Endometrial microvascular endothelial cells (primary cell): ENCODE results near the gene GBX1. TPM values are rescaled to one million over a fixed set of nuclear protein-coding genes. Genes with fewer than 3 reads are reported as not detected.

ENCODE experiments used
- in situ Hi-C: cut with HindIII; loops from 2 replicates; pipeline ENCODE4 v1.10.0; 2017; ENCODE audit warnings: low sequenced_read_pairs, low pct_unique_long_range_greater_than_20kb; ENCODE audit errors: inconsistent ontology term
- total RNA-seq: library from RNA; depleted of rRNA; stranded (reverse); fragments of >200 nt; gene quantifications from one replicate; pipeline ENCODE4 v1.2.3, GENCODE V29; 2015; ENCODE audit errors: inconsistent ontology term

Gene GBX1
- total RNA-seq, 1 donor from 2014 or later, result not detected

DNA sequence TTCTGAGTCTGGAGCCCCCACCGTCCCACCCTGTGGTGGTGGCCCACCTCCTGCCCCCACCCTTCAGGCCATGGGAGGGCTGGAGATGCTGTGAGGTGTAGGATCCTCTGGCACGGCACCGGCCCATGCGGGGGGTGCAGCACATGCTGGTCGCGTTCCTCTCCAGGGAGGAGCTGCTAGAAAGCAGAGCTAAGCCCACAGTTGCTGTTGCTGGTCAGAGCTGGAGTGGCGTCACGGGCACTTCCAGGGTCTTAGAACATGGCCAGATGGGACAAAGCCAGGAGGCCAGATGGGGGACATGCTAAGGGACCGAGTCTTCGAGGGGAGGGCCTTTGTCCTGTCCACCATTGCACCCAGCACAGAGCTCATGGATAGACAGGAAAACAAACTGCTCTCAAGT, 59.6 kb downstream of the GBX1 start:
- in situ Hi-C loops, result no loop called here

DNA sequence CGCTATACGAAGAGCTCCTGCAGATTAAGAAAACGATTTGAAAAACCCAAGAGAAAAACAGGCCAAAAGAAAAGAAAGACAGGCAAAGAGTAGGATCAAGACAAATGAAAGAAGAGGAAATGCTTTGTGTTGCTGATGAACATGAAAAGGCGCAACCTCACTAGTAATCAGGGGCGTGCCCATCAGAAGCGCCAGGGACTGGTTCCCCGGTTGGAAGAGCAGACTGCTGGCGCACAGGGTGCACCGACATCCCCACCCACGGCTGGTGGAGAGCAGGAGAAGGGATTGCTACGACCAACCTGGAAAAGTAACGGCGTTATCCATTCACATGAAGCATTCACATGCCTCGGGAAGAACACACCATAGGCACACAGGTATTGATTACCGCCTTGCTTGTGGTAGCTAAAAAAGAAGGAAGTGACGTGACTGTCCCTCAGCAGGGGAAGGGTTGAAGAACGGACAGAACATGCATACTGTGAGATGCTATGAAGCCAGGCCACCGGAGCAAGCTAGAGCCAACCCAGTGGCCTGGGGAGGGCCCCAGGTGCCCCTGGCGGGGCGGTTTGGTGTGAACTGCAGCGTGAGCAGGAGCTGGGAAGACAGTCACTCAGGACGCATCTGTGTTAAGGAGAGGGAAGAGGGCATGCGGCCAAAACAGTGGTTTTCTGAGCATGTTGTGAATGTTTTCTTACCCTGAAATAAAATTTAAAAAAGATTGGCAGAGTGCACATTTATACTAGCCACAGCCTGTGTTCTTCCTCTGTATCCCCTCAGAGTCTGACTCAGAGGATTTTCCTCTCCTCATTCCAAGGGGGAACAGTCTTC, 62.9 kb downstream of the GBX1 start:
- in situ Hi-C loops, result no loop called here

DNA sequence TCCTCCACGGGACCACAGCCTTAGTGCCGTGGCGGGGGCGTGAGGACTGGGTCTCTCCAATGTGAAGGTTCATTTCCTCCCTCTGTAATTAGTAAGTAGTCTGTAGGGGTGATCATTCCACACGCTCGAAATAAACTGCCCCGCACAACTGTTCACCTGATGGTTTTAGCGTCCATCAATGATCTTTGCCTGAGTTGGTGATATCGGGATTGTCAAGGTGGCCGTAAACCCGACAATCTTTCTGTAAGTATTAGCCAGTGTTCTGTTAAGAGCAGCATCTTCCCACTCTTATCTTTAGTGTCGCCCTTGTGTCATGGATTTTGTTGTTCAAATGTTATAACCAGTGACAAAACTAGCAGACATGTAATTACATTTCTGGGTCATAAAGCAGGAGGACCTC, 63.5 kb downstream of the GBX1 start:
- in situ Hi-C loops, result no loop called here

DNA sequence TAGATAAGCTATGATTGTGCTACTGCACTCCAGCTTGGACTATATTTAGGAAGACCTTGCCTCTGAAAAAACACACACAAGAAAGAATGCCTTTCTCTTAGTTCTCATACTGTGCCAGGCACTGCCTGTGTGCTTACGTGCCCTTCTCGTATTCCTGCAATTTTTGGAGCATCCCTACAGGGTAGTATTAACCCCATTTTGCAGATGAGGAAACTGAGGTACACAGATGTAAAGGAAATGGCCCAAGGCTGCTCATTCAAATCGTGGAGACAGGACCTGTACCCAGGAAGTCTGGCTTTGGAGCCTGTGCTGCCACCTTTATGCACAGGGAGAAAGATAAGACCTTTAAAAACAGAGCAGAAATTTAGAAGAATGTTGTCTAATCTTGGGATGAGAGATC, 64.5 kb downstream of the GBX1 start:
- in situ Hi-C loops, result no loop called here

DNA sequence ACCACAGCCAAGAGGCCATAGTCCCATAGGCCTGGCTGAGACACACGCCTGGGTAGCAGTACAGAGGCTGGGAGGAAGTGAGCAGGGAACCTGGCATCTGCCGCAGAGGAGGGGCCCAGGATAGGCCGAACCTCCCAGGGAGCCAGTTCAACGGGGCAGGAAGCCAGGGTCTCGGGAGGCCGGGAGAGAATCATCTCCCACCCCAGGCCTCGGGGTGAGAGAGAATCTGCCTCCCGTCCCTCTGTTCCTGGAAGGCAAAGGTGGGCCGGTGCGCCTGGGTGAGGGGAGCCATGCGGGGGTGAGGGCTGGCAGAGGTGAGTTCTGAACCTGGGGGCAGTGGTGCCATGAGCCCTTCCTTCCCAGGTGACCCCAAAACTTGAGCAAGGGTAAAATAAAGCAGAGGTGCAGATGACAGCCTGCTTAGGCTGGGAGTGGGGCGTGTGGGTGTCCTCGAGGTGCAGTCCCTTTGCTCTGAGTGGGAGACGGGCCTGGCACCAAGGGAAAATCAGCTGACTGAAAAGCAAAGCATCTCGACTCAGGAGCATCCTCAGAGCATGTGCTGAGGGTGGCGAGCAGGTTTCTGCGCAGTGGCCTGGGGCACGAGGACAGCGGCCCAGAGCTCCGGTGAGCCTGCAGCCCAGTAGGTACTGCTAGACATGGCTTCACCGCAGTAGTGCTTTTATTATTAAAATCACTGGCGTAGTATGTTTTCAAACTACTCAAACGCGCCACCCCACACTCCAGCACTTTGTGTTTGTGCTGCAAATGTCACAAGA, 65.7 kb downstream of the GBX1 start:
- in situ Hi-C loops, result no loop called here

DNA sequence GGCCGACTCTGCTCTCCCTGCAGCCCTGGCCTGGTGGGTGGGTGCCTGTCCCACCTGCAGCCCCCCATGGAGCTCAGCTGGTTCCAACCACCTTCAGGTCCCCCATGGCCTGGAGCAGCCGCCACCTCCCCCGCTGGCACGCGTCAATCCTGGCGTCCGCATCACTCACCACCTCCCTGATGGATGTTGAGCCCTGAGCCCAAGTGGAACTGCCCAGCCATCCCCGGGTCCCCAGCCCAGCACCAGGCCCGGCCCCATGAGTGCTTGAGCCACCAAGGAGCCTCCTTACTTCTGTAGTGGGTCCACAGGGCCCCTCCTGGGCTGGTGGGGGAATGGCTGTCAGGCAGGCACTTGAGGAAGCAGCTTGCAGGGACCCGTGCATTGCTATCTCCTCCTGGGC, 66.6 kb downstream of the GBX1 start:
- in situ Hi-C loops, result no loop called here

DNA sequence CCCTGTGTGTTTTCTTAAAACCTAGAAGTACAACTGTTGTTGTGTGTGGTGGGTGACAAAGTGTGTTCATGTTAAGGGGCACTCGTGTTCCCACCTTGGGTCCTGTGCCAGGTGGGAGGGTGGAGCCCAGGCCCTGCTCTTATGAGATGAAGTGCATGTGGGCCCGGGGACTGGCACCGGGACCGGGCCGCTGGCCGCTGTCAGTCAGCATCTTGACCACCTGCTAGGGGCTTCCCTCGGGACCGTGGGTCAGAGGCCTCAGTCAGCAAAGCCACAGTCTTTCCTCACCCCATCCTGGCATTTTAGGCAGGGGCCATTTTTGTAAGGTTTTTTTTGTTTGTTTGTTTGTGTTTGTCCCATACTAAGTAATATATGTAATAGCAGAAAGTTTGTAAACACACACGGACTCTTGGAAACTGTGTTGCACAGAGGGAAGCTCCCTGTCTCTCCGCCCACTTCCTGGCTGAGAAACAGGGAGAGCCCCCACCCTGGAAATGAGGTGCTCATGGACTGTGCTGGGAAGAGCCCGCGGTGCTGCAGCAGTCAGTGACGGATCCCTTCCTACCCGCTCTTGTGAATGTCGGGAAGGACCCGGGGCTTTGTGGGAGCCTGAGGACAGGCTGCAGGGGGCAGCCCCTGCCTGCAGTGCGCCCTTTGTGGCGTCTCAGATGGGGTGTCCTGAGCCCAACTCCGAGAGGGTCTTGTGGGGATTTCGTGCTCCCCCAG, 67.8 kb downstream of the GBX1 start:
- in situ Hi-C loops, result no loop called here

Other genes with a start within 250 kb of the GBX1 start
- gene KCNH2, start 189.4 kb downstream of the GBX1 start, total RNA-seq, result not detected
- gene NOS3, start 176.7 kb downstream of the GBX1 start, total RNA-seq, result 37.4 TPM
- gene ATG9B, start 143.2 kb downstream of the GBX1 start, total RNA-seq, result not detected
- gene ABCB8, start 139.2 kb downstream of the GBX1 start, total RNA-seq, result 53.2 TPM
- gene ASIC3, start 119.2 kb downstream of the GBX1 start, total RNA-seq, result 0.56 TPM
- gene CDK5, start 109.8 kb downstream of the GBX1 start, total RNA-seq, result 10.5 TPM
- 212 TPM for gene SLC4A2, start 108.1 kb downstream of the GBX1 start, total RNA-seq
- gene FASTK, start 86.9 kb downstream of the GBX1 start, total RNA-seq, result 95.0 TPM
- 40.5 TPM for gene TMUB1, start 84.2 kb downstream of the GBX1 start, total RNA-seq
- 52.1 TPM for gene AGAP3, start 81.2 kb downstream of the GBX1 start, total RNA-seq
- not detected for gene ASB10, start 19.6 kb upstream of the GBX1 start, total RNA-seq
- not detected for gene H2BK1, start 42.8 kb upstream of the GBX1 start, total RNA-seq
- 89.1 TPM for gene ABCF2, start 59.5 kb upstream of the GBX1 start, total RNA-seq
- 70.0 TPM for gene CHPF2, start 64.8 kb upstream of the GBX1 start, total RNA-seq
- gene SMARCD3, start 81.0 kb upstream of the GBX1 start, total RNA-seq, result 2.9 TPM
- gene NUB1, start 174.1 kb upstream of the GBX1 start, total RNA-seq, result 30.9 TPM
- not detected for gene WDR86, start 242.3 kb upstream of the GBX1 start, total RNA-seq